Stimulated activated CD8-positive, alpha-beta memory T cell treated with anti-CD3 and anti-CD28 coated beads, Interleukin-4, amount 100 ng/mL, for 48 hours (primary cell): ENCODE measurements around the gene FBXO46.
"Not testable (repeated sequence)": the region's sequence is repeated elsewhere in the genome, so short reads cannot be mapped to it uniquely, and the experiment has no call there.

Experiments
- DNase-seq: peaks from one replicate; pipeline ENCODE4 v3.0.0-alpha.2; 2020

Gene FBXO46

DNA sequence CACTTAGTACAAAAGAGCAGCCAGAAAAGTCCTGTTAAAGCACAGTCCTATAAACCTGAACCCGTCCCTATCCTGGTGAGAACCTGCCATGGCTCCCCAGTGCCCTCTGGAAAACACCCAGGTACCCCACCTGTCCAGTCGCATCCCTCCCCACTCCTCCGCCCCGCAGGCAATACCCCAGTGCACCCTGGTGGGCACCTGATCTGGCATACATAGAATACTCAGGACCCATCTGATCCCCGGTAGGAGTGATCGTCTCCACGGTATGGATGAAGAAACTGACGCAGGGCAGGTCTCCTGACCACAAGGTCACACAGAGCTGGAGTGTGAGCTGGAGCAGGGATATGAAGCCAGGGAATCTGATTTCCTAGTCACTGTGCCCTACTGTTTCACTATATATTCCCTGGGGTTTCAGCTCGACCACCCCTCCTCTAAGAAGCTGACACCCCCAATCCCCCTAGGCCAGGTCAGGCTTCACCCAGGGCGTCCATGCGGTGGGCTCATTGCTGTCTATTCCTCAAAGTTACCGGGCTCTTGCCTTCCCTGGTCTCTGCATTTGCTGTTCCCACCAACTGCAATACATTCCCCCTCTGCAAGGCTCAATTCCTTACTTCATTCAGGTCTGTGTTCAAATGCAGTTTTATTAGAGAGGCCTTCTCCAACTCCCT lies 12.6 kb downstream of the FBXO46 start:
- DNase-seq = no peak

DNA sequence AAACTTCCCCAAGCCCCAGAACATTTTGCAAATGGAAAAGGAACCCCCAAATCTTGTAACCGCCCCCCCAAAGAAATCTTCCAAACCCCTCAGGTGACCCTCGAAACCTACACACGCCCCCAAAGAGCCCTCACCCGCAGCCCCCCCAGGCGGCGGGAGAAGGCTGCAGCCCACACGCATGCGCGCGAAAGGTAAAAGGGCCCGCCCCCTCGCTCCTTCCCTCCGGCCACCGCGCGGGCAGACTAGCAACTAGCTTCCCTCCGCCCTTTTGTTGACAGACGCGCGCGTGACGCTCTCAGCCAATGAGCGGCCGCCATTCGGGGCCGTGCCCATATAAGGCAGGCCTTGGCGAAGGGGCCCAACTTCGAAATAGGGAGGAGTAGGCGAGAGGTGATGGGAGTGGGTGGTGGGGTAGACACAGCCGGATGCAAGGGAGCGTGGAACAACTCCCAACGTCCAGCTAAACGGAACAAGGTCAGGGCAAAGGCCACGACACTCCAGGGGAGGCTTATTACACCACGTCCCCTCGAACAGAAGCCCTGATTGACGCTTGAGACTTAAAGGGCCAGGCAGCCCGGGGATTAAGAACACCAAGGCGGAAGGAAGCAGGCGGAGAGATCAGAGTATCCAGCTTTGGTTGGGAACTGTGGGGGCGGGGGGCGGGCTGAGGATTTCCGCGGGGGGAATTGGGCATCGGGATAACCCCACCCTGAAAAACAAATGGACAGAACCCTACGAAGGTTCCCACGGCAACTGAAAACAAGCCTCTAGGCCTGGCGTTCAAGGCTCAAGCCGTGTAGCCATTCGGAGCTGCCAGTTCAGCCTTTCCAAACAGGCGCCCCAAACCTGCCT lies 13.3 kb downstream of the FBXO46 start:
- DNase-seq = peak; percentile 98

DNA sequence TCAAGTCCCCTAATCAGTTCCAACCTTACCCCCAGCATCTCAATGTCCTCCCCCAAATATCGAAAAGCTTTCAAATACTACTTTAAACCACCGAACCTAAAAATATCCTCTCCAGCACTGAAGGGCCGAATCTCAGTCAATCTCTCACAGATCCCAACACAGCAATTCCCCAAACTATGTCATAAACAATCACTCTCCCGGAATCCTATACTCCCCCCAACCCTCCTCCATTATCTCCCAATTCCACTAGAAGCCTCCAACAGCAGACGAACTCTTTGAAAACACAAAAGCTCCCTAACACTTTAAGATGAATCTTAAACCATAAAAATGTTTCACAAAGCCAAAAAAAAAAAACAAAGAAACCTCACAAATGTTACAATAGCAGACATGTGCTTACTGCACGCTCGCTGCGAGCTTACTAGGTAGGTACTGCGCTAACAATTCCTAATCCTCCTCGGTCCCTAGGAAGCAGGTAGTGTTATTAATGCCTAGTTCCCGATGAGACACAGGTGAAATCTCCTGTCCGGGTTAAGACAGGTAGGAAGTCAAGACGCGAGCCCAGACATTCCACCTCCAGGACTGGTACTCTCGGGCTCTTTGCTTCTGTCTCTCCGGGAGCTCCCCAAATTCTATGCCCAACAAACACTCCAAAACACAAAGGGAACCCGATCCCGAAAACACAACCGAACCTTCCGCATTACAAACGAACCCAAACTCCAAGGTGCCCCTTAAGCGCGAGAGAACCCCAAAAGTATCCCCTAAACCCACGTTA lies 14.2 kb downstream of the FBXO46 start:
- DNase-seq = peak; percentile 36

DNA sequence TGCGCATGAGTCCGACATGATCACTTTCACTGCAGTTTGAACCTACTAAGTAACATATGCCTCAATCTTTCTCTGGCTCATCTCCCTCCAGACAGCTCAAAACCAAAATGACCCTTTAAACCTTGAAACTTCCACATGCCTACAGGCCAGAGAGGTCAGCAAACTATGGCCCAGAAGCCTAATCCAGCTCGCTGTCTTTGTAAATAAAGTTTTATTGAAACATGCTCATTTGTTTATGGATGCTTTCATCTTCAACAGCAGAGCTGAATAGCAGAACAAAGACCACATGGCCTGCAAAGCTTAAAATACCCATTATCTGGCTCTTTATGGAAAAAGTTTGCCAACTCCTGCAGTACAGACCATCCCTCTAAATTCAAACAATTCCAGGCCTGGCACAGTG lies 15.6 kb downstream of the FBXO46 start:
- no peak for DNase-seq

DNA sequence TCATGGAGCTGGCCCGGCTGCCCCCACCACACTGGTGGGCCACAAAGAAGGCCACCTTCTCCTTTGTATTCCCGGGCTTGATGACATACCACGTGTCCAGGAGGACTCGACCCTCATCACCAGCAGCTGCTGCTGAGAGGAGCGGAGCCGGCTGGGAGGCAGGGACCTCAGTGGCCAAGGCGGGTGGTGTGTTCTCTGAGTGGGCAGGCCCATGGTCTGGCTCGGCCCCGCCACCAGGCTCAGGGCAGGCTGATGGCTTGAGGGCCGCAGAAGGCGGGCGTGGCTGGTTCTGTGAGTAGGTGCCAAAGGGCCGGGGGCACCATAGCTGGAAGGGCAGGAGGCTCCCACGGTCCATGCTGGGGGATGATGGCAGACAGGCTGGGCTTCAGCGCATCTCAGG lies 17.6 kb downstream of the FBXO46 start:
- no peak for DNase-seq

DNA sequence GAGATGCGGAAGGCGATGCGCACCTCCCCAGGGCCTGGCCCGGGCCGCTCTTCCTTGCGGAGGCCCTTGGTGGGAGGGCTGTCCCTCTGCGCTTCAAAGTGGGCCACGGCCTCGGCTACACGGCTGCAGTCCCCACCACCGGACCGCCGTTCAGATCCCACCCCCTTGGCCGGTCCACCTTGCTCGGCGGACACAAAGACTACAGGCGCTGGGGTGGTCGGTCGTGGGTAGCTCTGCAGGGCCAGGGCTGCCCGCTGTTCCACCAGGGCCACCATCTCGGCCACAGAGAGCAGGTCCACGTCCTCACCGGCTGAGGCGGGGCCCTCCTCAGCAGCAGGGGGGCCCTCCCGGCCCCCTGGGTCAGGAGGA lies 18.0 kb downstream of the FBXO46 start:
- no peak for DNase-seq

DNA sequence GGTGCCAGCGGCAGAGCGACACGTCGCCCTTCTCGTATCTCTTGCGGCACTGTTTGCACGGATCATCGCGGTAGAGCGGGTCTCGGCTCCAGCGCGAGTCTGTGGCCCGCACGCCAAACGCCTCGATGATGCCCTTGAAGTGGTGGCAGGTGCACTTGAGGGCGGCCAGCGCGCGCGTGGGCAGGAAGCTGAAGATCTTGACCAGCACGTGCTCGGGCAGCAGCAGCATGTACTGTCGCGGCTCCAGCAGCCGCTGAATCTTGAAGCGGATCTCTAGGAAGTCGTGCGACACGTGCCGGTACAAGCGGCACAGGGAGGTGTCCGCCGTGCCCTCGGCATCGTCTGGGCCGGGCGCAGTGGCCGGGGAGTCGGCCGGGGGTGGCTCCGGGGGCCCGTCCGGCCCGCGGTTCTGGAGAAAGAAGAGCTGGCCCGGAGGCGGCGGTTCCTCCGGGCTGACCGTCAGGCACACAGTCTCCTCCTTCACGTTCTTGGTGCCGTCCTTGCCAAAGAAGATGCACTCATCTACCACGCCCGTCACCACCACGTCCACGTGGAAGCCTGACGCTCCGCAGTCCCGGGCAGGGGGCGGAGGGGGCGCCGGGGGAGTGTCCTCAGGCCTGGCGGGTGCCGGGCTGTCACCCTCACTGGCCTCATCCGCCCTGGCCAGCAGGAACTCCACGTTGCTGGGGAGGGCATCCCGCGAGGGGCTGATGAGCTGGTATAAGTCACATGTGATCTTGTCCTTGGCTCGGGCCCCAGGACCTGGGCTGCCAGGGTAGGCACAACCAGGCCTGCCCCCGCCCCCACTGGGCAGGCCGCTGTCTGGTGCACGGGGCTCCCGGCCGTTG lies 18.6 kb downstream of the FBXO46 start:
- no peak for DNase-seq

DNA sequence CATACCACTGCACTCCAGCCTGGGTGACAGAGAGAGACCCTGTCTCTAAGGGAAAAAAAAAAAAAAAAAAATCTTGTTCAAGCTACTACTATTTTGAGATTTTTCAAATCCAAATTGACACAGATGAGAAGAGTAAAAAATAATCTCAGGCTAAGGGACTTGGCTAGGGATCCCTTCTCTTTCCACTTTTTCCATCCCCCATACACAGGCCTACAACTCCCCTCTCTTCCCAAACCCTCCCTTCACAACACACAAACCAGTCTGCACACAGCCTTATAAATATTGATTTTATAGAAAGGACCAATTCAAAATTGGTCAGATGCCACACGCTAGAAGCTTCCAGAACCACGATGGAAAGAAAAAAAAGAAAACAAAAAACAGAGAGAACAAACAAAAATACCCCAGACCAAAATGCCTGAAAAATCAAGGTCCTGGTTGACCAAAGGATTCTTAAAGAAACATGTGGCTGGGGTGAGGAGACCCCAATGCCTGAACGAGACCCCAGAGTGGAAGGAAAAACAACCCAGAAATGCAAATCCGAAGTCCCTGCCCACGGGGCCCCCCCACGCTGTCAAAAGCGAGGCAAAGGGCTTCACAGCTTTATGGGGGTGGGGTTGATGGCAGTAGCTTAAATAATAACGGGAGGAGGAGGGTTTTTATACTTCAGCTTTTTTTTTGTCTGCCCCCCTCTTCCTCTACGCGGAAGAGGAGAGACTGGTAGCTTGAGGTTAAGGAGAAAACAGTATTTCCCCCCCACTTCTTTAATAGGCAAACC lies 20.2 kb downstream of the FBXO46 start:
- no peak for DNase-seq

DNA sequence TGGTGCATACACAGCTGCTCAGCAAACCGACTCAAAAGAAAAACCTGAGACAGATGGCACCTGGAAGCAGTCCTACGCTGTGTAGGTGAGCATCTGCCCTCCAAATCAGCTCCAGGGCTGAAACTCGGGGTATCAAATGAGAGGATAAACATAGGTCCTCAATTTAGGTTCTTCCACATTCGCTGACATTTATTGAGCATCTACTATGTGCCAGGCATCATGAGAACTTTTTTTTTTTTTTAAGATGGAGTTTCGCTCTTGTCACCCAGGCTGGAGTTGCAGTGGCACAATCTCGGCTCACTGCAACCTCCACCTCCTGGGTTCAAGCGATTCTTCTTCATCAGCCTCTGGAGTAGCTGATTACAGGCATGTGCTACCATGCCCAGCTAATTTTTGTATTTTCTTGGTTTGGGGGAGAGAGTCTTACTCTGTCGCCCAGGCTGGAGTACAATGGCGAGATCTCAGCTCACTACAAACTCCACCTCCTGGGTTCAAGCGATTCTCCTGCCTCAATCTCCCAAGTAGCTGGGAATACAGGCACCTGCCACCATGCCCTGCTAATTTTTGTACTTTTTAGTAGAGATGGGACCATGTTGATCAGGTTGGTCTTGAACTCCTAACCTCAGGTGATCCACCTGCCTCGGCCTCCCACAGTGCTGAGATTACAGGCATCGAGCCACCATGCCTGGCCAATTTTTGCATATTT lies 24.8 kb downstream of the FBXO46 start:
- DNase-seq = no peak

DNA sequence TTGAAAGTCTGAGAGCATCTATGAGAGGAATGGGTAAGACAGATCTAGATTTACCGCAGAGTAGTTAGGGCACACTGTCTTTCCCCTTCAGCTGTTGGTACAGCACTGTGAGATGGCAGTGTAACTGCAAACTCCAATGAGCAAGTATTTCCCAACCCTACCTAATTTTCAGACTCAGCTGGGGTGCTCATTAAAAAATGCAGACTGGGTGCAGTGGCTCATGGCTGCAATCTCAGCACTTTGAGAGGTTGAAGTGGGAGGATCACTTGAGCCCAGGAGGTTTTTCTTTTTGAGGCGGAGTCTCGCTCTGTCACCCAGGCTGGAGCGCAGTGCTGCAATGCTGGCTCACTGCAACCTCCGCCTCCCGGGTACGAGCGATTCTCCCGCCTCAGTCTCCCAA lies 25.6 kb downstream of the FBXO46 start:
- no peak for DNase-seq

DNA sequence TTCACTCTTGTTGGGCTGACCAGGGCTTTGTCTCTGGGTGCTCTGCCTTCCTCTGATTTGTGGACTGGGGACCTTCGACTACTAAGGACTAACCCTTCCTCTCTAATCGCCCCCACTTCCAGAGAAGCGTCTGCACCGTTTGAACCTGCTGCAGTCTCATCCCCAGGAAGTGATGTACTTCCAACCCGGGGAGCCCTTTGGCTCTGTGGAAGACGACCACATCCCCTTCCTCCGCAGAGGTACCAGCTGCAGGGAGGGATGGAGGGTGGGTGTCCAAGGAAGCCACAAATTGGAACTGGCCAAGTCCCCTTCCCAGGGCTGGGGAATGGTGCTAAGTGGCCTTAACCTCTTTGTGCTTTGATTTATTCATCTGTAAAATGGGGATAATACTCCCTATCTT lies 29.0 kb downstream of the FBXO46 start:
- no peak for DNase-seq

DNA sequence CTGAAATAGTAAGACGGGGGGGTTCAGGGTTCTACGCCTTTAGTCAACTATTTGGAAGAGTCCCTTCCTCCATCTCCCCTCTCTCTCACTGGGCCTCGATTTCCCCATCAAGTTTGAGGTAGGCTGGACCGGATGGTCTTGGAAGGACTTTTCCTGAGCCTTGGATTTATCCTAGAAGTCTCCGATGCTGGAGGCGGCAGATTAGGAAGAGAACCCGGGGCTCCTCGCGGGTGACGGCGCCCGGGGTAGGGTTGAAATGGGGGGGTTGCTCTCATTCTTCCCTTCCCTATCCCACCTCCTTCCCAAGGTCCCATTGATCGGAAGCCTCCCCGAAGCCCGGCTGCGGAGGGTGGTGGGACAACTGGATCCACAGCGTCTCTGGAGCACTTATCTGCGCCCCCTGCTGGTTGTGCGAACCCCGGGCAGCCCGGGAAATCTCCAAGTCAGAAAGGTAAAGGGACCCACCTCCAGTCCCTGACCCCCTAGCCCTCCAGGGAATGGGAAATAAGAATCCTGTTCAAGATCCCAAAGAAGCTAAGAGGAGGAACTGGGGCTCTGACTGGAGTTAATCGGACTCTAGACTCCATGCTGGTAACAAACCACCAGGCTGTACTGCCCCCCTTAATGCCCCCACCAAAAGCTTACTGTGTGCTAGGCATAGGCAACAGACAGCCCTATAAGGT lies 37.4 kb downstream of the FBXO46 start:
- DNase-seq = peak; percentile 91

DNA sequence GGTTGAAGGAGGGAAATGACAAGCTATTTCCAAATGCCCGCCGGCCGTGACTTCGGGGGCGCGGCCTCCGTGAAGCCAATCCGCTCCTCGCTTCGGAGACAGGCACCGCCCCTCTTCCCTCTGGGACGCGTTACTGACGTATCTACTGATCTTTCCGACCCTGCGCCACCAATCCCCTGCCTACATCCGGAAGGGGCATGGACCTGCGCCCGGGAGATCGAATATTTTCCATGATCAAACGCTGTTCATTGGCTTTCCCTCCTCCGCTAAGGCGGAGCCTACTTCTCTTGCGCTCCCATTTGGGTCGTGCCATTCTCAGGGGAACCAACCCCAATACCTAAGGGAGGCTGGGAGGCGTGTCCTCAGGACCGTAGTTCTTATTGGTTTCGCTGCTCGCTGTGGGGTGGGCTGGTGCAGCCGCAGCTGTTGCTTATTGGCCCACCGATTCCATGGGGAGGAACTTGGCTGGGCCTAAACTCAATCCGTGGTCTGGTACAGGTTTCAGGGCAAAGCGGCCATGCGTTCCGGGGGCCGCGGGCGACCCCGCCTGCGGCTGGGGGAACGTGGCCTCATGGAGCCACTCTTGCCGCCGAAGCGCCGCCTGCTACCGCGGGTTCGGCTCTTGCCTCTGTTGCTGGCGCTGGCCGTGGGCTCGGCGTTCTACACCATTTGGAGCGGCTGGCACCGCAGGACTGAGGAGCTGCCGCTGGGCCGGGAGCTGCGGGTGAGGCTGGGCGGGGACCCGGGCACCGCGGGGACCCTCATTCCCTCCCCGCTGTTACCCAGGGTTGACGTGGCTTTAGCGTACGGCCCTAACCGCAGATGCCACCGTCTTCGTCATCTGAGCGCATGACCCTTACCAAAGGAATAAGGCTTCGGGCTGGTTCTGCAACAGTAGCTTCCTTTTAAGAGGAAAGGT lies 38.2 kb downstream of the FBXO46 start, which contains the start of gene QPCTL:
TSS of gene QPCTL (plus strand) at position 480 of the 919 bp plus-strand sequence. CDS start at position 518, 38 bp downstream.
- peak; percentile 96 for DNase-seq

DNA sequence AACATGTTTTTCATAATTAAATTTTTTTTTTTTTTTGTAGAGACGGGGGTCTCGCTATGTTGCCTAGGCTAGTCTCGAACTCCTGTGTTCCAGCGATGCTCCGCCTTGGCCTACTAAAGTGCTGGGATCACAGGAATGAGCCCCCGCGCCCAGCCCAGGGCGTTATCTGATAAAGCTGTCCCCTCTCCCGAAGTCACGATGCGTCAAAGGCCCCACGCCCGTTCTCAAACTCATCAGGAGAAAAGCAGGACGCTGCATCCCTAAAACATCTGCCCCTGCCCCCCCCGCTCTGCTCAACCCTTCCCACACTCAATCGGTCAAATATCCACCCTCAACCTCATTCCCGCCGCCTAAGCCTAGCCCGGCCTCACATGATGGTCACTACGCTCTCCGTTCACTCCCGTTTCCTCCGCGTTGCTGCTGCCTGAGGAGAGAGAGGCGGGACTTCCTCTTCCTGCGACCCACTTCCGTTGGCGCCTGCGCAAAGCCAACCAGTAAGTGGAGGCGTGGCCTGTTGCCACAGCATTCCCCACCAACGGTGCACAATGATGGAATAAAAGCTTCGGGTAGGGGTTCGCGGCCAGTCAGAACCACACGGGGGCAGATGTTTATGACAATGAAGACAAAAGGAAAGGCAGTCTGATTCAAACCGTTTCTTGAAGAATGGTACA lies 39.0 kb downstream of the FBXO46 start, which contains the start of gene SNRPD2:
TSS of gene SNRPD2 (minus strand) at position 438 of the 671 bp plus-strand sequence. CDS start at position 373, 65 bp downstream.
- peak; percentile 96 for DNase-seq

DNA sequence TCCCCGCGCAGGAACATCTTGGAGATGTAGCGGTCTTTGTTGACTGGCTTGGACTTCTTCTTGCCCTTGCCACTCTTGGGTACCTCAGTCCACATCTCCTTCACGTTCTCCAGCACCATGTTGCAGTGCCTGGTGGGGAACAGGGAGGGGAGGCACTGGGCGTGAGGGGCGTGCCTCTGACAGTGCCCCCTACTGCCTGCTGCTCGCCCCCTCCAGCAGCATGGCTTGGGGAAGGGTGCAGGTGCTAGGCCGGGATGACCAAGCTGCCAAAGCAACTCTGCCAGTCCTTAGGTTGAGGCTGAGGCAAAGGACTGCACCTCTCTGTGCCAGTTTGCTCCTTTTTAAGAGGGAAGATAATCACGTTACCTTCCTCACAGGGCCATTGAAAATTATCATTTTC lies 43.1 kb downstream of the FBXO46 start:
- DNase-seq = no peak

DNA sequence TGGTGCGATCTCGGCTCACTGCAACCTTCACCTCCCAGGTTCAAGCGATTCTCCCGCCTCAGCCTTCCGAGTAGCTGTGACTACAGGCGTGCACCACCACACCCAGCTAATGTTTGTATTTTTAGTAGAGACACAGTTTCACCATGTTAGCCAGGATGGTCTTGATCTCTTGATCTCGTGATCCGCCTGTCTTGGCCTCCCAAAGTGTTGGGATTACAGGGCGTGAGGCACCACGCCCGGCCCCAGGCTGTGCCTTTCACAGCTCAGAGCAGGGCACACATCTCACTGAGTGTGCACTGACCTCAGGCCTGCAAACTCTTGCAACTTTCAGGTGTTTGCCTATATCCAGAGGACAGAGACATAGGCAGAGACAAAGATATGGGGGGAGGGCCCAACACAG lies 45.7 kb downstream of the FBXO46 start:
- not testable (repeated sequence) for DNase-seq

DNA sequence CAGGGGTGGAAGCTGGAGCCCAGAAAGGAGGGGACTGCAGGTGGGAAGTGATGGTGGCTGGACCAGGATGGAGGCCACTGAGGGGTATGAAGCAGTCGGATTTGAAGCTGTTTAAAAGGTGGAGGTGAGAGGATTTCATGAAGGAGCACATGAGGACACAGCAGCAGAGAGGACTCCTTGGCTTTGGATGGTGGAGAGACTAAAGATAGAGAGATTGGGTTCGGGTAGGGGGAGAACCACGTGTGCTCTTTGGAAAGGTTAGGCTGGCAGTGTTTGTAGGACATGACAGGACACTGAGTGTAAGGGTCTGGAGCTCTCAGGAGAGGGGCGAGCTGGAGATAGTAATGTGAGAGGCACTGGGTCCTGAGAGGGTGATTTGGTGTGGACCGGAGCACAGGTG lies 47.8 kb downstream of the FBXO46 start:
- no peak for DNase-seq

DNA sequence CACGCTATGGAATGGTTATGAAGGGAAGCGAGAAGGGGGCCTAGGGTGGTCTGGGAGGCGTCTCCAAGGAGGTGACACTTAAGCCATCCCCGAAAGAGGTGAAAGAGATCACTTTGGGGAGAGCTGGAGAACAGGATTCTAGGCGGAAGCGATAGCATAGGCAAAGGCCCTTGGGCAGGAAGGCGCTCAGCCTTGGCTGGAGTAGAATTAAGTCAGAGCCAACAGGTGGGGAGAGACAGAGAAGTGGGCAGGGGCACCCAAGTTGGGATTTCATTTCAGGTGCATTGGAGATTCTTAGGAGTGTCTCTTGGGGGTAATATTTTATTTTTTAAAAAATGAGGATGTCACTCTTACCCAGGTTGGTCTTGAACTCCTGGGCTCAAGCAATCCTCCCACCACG lies 48.6 kb downstream of the FBXO46 start:
- no peak for DNase-seq
